GM18861 (cell line): ENCODE measurements around the gene RARS1.
A peak's percentile ranks its signal among the peaks of the same experiment; 100 is the strongest.

Experiments used
- ATAC-seq: cut with Tn5 transposase; IDR thresholded peaks from one replicate; pipeline ENCODE4 v1.9.1; 2021; ENCODE audit not compliant: unreplicated experiment

RARS1 gene

DNA sequence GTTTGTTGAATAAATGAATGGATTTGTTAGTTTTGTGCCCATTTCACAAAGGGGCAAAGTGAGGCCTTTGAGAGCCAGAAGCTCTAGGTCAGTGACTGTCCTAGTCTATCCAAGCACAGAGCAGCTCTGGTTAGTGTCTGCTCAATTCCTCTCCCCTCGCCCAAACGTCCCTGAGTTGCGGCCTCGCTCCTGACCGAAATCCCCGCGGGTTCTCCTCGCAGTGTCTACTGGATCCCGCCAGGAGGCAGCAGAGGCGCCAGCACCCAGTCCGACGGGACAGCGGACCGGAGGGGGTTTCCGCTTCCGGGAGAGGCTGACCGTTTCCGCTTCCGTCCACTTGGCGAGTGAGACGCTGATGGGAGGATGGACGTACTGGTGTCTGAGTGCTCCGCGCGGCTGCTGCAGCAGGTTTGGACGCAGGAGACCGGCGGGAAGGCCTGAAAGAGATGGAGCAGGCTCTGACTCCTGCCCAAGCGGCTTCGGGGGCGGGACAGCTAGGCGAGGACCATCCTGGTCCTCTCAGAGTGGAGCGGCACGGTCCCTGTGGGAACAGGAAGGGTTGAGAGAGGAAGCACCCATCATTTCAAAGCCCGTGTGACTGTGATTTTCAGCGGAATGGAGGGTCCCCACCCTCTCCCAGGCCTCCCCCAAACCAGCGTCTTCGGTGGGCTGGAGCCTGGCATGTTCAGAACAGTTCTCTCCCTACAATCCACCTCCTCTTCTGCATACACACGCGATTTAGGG, at the start of gene RARS1:
RARS1 (plus strand) TSS at position 336 of the 744 bp plus-strand sequence; CDS start at position 364, 28 bp downstream.
- ATAC-seq, result peak; percentile 84

DNA sequence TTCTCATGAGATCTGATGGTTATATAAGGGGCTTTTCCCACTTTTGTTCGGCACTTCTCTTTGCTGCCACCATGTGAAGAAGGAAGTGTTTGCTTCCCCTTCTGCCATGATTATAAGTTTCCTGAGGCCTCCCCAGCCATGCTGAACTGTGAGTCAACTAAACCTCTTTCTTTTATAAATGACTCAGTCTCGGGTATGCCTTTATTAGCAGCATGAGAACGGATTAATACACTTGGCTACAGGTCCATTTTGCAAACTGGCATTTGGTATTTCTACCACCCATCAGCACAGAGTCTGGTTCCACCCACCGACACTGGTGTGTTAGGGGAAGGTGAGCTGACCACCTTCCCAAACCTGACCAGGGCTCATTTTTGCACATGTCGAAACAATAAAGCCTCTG, 47.9 kb upstream of the RARS1 start:
- no peak for ATAC-seq

DNA sequence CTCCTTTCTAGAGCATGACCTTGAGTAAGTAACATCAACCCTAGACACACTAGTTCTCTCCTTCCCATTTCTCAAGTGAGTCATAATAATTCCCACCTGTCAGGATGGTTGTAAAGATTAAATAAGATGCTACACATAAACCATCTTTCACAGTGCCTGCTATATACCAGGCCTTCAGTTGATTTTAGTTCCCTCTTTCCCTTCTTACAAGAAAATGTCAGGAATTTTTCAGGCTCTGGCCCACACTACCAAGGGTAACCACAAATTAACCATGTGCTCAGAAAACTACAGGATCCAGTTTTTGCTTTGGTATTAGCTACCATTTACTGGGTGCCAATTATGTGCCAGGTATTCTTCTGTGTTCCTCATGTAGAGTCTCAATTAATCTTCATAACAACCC, 42.7 kb upstream of the RARS1 start:
- ATAC-seq, result no peak

DNA sequence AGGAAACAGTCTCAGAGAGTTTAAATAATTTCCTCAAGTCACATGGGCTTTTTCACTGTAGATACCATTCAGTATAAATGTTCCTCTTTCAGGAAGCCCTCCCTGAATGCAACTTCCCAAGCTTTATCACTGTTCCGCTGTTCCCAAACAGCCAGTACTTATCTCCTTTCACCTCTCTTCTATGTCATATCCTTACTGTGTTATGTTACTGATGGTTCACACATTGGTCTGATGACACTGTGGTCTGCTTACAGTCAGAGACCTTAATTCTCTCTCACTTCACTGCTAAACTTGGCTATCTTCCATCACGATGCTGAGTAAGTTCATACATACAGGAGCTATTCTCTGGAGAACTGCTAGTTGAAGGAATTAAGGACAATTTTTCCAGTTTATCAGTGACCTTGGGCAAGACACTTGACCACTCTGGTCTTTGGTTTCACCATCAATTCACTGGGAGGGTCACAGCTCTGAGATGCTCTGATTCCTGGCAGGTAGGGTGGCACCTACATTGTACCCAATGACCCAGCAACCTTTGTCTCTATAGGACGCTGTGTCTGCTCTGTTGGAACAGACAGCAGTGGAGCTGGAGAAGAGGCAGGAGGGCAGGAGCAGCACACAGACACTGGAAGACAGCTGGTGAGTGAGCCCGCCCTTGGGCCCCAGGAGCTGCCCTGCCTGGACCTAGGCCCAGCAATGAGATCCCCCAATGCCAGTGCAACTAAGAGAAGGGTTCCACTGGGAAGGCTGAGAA, 42.1 kb upstream of the RARS1 start:
- ATAC-seq, result no peak

DNA sequence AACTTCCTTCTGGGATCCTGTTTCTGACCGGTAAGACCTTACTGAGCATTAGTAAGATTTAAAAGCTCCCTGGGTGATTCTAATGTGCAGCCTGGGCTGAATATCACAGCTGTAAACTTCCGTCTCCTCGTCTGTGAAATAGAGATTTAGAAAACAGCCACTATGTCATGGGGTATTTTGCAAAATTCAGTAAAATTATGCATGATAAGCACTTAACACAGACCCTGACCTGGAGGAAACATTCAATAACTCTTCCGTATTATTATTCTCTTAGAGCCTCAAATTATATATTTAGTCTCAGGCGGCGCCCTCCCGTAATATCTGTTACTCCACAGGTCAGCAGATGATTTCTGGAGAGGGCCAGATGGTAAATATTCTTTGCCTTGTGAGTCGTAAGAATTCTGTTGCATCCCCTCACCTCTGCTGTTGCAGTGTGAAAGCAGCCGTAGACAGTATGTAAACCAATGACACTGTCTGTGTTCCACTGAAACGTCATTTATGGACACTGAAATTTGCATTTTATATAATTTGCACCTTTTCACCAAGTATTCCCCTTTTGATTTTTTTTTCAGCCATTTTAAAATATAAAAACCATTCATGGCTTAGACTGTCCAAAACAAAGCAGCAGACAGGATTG, 39.2 kb upstream of the RARS1 start:
- ATAC-seq, result no peak

DNA sequence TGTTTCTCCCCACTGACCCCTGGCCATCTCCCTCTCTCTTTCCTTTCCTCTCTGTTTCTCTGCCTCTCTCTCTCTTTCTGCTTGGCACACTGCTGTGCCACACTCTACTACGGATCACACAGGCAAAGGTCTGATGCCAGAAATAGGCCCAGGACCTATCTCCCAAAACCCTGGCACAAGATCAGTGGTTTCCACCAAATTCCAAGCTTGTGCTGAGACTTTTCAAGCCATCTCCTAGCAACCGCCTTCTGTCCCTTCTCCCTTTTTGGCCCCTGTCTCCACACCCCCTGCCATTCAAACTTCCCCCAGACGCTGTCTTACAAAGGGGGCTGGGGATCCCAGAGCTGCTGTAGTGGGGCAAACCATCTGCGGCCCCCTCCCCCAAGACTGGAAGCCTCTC, 38.5 kb upstream of the RARS1 start:
- ATAC-seq, result no peak

DNA sequence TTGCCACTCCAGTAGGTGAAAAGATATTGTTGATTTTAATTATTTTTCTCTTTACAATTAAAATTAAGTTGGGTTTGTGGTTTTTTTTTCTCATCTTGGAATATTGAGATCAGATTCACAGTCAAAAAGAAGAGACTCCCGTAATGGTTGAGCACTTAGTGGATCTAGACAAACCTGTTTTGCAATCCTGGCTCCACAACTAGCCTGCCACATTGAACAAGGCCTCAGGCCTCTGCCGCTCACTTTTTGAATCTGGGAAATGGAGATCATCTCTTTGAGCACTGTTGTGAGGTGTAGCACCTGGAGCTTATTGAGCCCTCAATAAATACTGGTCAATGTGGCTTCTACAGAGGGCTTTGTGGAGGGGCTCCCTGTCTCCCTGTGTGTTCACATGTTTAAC, 37.1 kb upstream of the RARS1 start:
- no peak for ATAC-seq

DNA sequence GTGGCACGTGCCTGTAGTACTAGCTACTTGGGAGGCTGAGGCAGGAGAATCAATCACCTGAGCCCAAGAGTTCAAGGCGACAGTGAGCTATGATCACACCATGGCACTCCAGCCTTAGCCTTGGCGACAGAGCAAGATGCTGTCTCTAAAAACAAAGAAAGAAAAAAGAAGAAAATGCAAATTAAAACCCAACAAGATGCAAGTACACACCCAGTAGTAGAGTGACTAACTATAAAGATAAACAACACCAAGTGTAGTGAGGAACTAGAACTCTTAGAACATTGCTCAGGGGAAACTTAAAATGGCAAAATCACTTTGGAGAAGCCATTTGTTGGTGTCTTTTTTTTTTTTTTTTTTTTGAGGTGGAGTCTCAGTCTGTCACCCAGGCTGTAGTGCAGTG, 34.7 kb upstream of the RARS1 start:
- ATAC-seq, result no peak

DNA sequence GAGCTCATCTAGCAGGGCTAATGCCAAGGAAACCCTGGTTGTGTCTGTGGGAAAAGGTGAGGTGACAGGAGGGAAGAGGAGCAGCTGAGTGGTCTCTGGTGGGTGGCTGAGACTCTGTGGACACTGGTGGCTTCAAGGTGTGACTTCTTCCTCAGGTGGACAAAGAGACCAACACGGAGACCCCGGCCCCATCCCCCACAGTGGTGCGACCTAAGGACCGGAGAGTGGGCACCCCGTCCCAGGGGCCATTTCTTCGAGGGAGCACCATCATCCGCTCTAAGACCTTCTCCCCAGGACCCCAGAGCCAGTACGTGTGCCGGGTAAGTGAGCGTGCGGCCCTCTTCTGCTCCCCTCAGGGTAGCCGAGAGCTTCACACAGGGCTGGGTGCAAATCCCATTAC, 31.1 kb upstream of the RARS1 start:
- ATAC-seq, result no peak

DNA sequence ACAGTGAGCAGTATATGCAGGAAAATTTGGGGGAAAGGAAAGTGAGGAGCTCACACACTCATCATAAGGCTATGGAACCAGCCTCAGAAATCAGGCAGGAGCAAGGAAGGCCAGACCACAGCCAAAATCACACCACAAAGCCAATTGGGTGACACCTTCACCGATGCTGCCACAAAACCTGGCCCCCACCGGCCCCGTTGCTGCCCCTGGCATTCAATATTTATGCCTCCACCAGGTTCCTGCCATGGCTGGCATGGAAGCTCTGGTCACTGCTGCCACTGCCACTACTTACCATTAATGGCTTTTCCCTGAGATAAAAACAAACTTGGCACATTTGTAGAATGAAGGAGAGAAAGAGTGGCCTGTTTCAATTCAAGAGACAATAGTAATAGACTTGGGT, 28.7 kb upstream of the RARS1 start:
- no peak for ATAC-seq

DNA sequence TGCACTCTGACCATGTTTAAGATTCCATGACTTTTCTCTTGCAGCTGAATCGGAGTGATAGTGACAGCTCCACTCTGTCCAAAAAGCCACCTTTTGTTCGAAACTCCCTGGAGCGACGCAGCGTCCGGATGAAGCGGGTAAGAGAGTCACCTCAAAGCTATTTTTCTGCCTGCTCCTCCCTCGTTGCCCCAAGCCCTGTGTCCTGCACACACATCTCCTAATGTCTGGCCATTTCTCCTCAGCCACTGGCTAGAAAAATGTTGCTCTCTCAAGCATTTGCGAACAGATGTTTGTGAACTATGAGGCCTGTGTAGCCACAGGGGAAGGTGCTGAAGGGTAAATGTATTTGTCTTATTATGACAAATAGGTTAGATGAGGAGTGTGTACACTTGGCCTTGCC, 25.7 kb upstream of the RARS1 start:
- no peak for ATAC-seq

DNA sequence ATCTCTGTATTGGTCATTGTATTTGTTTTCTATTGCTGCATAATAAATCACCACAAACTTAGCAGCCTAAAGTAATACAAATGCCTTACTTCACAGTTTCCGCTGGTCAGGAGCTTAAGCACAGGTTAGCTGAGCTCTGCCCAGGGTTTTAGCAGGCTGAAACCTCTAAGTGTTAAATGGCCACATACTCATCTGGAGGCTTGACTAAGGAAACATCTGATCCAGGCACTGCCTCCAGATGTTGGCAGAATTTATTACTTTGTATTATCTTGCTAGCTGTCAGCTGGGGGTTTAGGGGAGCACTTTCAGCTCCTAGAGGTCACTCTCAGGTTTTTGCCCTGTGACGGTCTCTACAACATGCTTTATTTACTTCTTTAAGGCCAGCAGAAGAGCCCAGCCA, 23.2 kb upstream of the RARS1 start:
- no peak for ATAC-seq

DNA sequence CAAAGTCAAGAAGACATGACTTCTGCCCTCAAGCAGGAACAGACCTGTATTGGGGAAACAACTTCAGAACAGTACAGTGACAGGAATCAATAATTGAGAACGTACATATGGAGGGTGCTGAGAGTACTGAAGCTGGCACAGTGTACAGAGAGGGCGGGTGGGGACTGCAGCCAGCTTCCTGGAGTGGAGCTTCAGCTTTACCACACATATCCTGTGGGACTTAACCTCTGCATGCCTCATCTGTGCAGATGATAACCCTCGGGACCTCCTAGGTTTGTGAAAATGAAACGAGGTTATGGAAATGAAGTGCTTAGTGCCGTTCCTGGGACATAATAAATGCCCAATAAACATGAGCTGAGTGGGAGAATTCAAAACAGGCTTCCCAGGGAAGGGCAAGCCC, 22.1 kb upstream of the RARS1 start:
- ATAC-seq, result no peak

DNA sequence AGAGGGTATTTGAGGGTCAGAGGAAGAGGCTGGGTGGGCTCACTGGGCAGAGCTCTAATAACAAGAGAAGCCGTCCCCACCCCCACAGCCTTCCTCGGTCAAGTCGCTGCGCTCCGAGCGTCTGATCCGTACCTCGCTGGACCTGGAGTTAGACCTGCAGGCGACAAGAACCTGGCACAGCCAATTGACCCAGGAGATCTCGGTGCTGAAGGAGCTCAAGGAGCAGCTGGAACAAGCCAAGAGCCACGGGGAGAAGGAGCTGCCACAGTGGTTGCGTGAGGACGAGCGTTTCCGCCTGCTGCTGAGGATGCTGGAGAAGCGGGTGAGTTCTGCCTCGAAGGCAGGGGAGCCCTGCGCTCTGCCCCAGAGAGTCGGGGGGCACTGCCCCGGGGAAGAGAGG, 21.6 kb upstream of the RARS1 start:
- ATAC-seq, result no peak

DNA sequence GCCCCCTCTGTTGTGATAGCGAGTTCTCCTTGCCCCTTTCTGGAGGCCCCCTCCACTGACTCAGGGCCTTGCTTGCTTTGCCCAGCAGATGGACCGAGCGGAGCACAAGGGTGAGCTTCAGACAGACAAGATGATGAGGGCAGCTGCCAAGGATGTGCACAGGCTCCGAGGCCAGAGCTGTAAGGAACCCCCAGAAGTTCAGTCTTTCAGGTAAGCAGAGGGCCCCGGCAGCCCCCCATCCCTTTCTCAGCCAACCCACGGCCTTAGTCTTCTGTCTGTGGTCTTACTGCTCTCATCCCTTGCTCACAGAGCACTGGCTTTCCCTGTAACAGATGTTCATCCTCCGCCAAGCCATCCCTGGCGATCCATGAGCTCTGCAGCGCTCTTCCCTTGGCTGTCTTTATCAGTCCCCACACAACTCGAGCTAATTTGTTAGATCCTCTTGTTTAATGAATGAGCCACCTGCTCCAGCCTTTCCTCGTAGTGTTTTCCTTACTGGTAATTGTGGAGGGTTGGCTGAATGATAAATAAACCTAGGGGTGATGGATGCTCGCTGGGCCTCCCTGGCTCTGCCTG, 18.4 kb upstream of the RARS1 start:
- ATAC-seq, result no peak

DNA sequence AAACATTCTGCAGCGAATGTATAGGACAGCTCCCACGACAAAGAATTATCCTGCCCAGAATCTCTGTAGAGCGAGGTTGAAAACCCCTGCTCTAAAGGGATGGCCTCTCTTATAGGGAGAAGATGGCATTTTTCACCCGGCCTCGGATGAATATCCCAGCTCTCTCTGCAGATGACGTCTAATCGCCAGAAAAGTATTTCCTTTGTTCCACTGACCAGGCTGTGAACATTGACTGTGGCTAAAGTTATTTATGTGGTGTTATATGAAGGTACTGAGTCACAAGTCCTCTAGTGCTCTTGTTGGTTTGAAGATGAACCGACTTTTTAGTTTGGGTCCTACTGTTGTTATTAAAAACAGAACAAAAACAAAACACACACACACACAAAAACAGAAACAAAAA, 17.4 kb upstream of the RARS1 start:
- no peak for ATAC-seq

DNA sequence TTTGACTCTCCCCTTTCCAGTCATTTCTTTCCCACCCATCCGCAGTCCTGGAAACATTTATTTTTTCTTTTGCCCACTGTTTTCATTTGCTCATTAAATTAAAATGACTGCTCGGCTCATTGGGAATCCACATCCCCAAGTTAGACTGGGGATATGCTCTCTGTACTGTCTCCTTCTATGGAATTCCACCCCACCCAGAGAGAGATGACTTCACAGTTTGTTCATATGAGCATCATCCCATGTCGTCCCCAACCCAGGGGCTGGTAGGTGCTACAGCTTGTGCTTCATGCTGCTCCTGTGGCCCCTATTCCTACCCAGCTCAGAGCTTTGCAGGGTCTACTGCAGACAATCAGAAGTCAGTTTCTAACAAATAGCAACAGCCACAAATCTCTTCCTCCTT, 16.5 kb upstream of the RARS1 start:
- no peak for ATAC-seq

DNA sequence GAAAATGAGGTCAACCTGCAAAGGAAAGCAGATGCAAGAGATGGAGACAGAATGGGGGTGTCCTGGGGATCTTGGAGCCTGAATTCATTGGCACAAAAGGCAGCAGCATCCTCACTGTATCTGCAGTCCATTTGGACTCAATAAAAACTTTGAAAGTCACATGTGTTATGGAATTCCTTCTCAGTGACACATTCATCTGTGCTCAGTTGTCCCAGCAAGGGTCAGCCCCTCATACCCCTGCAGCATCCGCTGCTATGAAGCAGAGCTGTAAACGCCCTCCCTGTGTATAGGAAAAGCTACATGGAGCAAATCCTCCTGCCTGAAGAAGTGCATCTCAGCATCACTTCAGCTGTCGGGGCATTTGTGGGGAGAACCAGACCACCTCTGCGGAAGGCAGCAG, 14.5 kb upstream of the RARS1 start:
- no peak for ATAC-seq

DNA sequence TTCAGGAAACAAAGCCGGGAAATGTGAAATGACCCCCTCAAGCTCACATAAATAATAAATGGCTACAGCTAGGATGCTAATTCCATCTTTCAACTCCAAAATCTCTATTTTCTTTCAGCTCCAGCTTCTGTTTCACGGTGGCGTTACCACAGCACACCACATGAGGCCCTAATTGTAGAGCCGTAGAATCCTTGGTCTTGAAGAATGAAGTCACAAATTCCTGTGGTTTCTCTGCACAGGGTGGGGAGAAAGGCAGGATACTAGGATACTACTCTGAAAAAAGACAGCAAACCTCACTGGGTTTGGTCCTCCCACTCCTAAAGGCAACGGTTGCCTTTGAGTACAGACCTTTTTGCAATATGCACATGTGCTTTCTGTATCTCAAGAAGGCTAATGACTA, 13.9 kb upstream of the RARS1 start:
- ATAC-seq, result no peak

DNA sequence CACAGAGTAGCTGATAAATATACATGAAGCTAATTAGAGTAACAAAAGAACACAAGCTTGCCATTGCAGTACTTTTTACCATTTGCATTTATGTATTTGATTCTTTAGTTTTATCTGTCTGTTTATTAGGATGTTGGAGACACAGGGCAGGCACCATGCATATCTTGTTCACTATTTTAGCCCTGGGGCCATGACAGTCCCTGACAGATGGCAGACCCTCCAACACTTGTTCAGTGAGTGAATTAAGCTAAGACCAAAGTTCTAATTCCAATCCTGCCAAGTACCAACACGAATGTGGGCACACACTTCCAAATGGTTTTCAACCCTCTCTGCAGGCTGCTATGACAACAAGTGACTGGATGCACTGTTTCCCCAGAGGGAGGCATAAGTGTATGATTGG, 12.0 kb upstream of the RARS1 start:
- no peak for ATAC-seq

DNA sequence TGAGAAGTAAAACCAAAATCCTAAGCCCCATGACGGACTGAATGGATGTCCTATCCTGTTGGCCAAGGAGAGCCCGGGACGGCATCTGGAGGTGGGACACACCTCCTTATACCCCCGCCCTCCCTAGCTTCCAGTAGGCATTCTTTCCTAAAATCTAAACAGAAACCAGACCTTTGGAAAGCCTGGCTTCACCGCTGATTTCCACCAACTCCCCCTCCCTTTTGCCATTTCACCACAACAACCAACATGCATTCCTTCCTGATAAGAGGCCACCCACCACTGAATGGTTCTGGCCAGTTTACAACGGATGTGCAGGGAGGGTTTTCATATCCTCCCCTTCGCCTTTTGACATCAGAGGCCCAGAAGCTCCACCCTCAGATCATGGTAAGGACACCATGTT, 9.2 kb upstream of the RARS1 start:
- no peak for ATAC-seq

DNA sequence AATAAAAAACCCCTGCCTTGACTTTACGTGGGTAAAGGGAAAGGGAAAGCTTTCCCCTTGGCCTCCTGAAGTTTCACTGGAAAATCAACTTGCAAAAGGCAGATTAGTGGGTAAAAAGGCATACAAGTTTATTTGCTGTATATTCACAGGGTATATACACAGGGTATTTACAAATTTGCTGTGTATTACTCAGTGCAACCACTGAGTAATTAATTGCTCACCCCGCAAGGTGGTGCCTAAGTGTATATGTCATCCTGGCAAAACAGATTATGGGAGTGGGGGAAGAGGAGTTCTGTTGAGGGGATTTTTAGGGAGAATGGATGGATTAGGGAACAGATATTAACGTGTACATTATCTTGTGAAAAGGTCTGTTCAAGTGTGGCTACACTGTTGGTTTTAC, 7.1 kb upstream of the RARS1 start:
- no peak for ATAC-seq
